Vagina (tissue), 2 donors: Measurements from ENCODE around the gene RTF2. TPM values are rescaled to one million over a fixed set of nuclear protein-coding genes. Genes with fewer than 3 reads are reported as not detected.

ENCODE experiments used
- DNase-seq, 2 donors: peaks; one replicate each; pipeline ENCODE4 v3.0.0-alpha.2; 2017; ENCODE audit errors: extremely low spot score in 2 of 2
- H3K27ac ChIP-seq: fragments of 200-600 bp; sonication (generic); one replicate; pipeline ENCODE4 v1.5.1; 2019
- H3K27me3 ChIP-seq: fragments of 200-600 bp; sonication (generic); one replicate; pipeline ENCODE4 v1.5.1; 2019
- H3K36me3 ChIP-seq, 2 donors: fragments of 200-600 bp; sonication (generic); one replicate each; pipeline ENCODE4 v1.5.1; 2017 to 2019
- H3K4me1 ChIP-seq: fragments of 200-600 bp; sonication (generic); one replicate; pipeline ENCODE4 v1.5.1; 2019
- H3K4me3 ChIP-seq, 2 donors: fragments of 200-600 bp; sonication (generic); 1 replicate in 1 of 2; 2 replicates in 1 of 2; pipeline ENCODE4 v1.5.1; 2016 to 2019
- H3K9me3 ChIP-seq: fragments of 200-600 bp; sonication (generic); one replicate; pipeline ENCODE4 v1.5.1; 2019
- POLR2A ChIP-seq, 2 donors: fragments of 450-650 bp; IDR thresholded peaks; one replicate each; pipeline ENCODE4 v1.6.1; 2017; ENCODE audit warnings: antibody characterized with exemption in 2 of 2, mild to moderate bottlenecking in 2 of 2, moderate library complexity in 2 of 2
- POLR2AphosphoS5 ChIP-seq, 2 donors: sonication (generic); formaldehyde crosslinking; IDR thresholded peaks; one replicate each; pipeline ENCODE4 v1.9.0; 2017; ENCODE audit warnings: antibody characterized with exemption in 2 of 2, mild to moderate bottlenecking in 2 of 2, low read depth in 1 of 2; ENCODE audit not compliant: insufficient read depth in 1 of 2
- intact Hi-C: fragments of 100-400 bp; cut with DNase I; formaldehyde crosslinking; loops from one replicate; pipeline ENCODE4 v1.15.1; 2023
- total RNA-seq: library from RNA; depleted of rRNA; stranded (reverse); fragments of >200 nt; gene quantifications from one replicate; pipeline ENCODE4 v1.2.3, GENCODE V29; 2016
- TF ChIP-seq, protein P1 (sequence below), 3 experiments: fragments of 450-650 bp in 2 of 3; fragments of 200-600 bp in 1 of 3; sonication (generic) in 1 of 3; IDR thresholded peaks; one replicate each; pipeline ENCODE4 v1.5.1; 2017 to 2019; ENCODE audit warnings: antibody characterized with exemption in 3 of 3, mild to moderate bottlenecking in 2 of 3, moderate library complexity in 2 of 3

The RTF2 gene
- total RNA-seq, 1 donor from 2014 or later = 47.1 TPM

DNA sequence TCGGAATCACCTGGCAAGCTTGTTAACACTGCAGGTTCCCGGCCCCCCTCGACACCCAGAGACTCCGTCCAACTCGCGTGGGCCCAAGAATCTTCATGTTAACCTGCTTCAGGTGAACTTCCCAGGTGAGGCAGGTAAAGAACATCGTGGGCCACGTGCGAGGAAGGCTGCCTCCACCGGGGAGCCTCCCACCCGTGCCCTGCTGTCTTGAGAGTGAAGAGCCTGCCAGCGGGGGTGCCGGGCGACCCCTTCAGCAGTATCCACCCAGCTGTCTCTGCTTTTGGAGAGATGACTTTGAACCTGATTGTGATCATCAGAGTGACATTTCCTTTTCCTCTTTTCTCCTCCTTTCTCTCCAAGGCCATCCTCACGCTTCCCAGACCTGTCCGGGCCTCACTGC is 22.9 kb upstream of the RTF2 start:
- no peak for DNase-seq
- no peak overlapping the region for H3K4me3 ChIP-seq
- H3K9me3 ChIP-seq = no peaks in the 10 kb centered on the region
- intact Hi-C loops = no loop called here
- TF ChIP-seq POLR2AphosphoS5 (IDR thresholded peaks at IDR 0.05; ENCODE audit: insufficient read depth in 1 of 2, low read depth in 1 of 2) (no peak), POLR2A (IDR thresholded peaks at IDR 0.05) (no peak)
- TF ChIP-seq, protein P1, sequence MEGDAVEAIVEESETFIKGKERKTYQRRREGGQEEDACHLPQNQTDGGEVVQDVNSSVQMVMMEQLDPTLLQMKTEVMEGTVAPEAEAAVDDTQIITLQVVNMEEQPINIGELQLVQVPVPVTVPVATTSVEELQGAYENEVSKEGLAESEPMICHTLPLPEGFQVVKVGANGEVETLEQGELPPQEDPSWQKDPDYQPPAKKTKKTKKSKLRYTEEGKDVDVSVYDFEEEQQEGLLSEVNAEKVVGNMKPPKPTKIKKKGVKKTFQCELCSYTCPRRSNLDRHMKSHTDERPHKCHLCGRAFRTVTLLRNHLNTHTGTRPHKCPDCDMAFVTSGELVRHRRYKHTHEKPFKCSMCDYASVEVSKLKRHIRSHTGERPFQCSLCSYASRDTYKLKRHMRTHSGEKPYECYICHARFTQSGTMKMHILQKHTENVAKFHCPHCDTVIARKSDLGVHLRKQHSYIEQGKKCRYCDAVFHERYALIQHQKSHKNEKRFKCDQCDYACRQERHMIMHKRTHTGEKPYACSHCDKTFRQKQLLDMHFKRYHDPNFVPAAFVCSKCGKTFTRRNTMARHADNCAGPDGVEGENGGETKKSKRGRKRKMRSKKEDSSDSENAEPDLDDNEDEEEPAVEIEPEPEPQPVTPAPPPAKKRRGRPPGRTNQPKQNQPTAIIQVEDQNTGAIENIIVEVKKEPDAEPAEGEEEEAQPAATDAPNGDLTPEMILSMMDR (IDR thresholded peaks at IDR 0.05) = no peak
- H3K27ac ChIP-seq = no peak overlapping the region
- H3K27me3 ChIP-seq = no peaks in the 10 kb centered on the region
- no peaks in the 10 kb centered on the region for H3K4me1 ChIP-seq
- no peaks in the 10 kb centered on the region for H3K36me3 ChIP-seq

DNA sequence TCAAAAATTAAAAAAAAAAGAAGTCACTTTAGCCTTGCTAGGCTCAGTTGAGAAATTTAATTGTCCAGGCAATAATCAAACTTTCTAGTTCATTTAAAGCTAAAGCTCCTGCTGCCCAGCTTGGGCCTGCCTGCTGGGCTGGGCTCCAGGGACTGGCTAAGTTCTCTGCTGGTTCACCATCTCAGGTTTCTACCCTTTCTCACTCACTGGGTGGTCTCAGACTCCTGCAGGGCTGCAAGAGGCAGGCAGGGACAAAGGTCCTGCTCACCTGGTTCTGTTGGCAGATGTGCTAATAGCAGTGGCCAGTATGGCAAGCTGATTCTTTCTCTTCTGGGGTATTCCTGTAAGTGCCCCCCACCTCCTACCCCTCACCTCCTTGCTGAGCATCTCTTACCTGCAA is 21.2 kb upstream of the RTF2 start:
- H3K27me3 ChIP-seq = no peaks in the 10 kb centered on the region

DNA sequence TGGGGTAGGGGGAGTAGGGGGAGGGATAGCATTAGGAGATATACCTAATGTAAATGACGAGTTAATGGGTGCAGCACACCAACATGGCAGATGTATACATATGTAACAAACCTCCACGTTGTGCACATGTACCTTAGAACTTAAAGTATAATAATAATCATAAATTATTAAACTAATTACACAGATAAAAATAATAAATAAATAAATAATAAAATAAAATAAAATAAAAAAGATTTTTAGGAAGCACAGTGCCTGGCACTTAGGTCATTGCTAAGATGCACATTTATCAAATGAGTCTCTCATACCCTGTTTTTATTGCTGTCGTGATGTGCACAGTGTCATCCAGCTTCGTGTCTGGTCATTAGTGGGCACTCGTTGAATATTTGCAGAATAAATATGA is 19.0 kb upstream of the RTF2 start:
- intact Hi-C loops = no loop called here
- H3K36me3 ChIP-seq = no peaks in the 10 kb centered on the region
- H3K9me3 ChIP-seq = no peaks in the 10 kb centered on the region
- H3K27ac ChIP-seq = no peak overlapping the region
- no peak for DNase-seq
- TF ChIP-seq, protein P1 (IDR thresholded peaks at IDR 0.05) = no peak
- TF ChIP-seq POLR2AphosphoS5 (IDR thresholded peaks at IDR 0.05; ENCODE audit: insufficient read depth in 1 of 2, low read depth in 1 of 2) (no peak), POLR2A (IDR thresholded peaks at IDR 0.05) (no peak)
- no peaks in the 10 kb centered on the region for H3K27me3 ChIP-seq
- H3K4me3 ChIP-seq = no peak overlapping the region
- H3K4me1 ChIP-seq = no peaks in the 10 kb centered on the region

More for the DNA sequence above, 21.2 kb upstream of the RTF2 start:
- H3K9me3 ChIP-seq = no peaks in the 10 kb centered on the region
- DNase-seq = no peak
- H3K36me3 ChIP-seq = no peaks in the 10 kb centered on the region
- intact Hi-C loops = no loop called here
- no peak overlapping the region for H3K27ac ChIP-seq
- no peak for TF ChIP-seq POLR2A (IDR thresholded peaks at IDR 0.05)
- TF ChIP-seq POLR2AphosphoS5 (IDR thresholded peaks at IDR 0.05; ENCODE audit: insufficient read depth in 1 of 2, low read depth in 1 of 2) = no peak
- TF ChIP-seq, protein P1 (IDR thresholded peaks at IDR 0.05) = no peak
- H3K4me3 ChIP-seq = no peak overlapping the region
- no peaks in the 10 kb centered on the region for H3K4me1 ChIP-seq

DNA sequence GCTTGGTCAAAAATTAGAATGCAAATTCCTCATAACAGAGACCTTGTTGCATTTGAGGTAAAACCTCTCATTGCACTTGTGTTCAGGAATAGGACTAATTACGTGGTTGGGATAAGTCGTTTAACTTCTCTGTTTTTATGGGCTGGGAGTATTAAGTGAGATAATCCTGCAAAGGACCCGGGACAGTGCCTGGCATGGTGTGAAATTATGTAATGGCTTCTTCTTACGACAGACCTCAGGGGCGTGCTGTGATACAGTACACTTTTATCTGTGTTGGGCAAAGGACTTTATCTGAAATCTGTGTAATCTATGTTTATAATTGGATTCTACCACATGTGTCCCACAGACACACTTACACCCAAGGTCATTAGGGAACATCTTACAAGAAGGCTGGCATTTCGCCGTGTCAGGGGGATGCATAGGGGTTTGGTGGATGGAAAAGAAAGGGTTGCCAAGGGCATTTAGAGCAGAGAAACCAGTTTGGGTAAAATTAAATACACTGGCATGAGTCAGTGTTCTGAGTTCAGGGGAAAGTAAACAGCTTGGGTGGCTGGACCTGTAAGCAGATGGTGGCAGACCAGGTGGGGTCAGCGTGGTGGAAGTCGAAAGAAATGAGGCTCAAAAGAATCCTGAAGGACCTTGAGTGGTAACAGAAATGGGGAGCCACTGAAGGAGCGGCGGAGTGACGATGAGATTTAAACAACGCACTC is 17.2 kb upstream of the RTF2 start:
- Histone ChIP-seq H3K27ac (no peak overlapping the region), H3K36me3 (no peaks in the 10 kb centered on the region), H3K4me1 (no peaks in the 10 kb centered on the region), H3K27me3 (no peaks in the 10 kb centered on the region), H3K4me3 (no peak overlapping the region), H3K9me3 (no peaks in the 10 kb centered on the region)
- TF ChIP-seq, protein P1 (IDR thresholded peaks at IDR 0.05) = no peak
- no peak for TF ChIP-seq POLR2A (IDR thresholded peaks at IDR 0.05)
- TF ChIP-seq POLR2AphosphoS5 (IDR thresholded peaks at IDR 0.05; ENCODE audit: insufficient read depth in 1 of 2, low read depth in 1 of 2) = no peak
- intact Hi-C loops = no loop called here
- no peak for DNase-seq

DNA sequence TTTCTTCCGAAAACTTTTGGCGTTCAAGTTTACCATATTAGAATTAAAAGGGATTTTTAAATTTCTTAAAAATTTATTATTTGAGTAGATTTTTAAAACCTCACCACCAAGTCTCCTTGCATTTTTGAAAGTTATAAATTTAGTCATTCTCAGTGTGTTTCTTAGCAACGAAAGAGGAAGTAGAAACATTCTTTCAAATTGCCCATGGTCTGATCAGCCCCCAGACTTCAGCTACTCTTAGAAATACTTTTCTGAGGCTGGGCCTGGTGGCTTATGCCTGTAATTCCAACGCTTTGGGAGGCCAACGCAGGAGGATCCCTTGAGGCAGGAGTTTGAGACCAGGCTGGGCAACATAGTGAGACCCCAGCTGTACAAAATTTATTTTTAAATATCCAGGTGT is 15.1 kb upstream of the RTF2 start:
- no peaks in the 10 kb centered on the region for H3K27me3 ChIP-seq
- no peak overlapping the region for H3K4me3 ChIP-seq
- no peak overlapping the region for H3K27ac ChIP-seq
- DNase-seq = no peak
- TF ChIP-seq POLR2AphosphoS5 (IDR thresholded peaks at IDR 0.05; ENCODE audit: insufficient read depth in 1 of 2, low read depth in 1 of 2) (no peak), POLR2A (IDR thresholded peaks at IDR 0.05) (no peak)
- TF ChIP-seq, protein P1 (IDR thresholded peaks at IDR 0.05) = no peak
- no peaks in the 10 kb centered on the region for H3K36me3 ChIP-seq
- no peaks in the 10 kb centered on the region for H3K9me3 ChIP-seq
- H3K4me1 ChIP-seq = no peaks in the 10 kb centered on the region
- intact Hi-C loops = no loop called here
